ENCODE results near the gene HRC.
"Not testable (repeated sequence)": the region's sequence is repeated elsewhere in the genome, so short reads cannot be mapped to it uniquely, and the experiment has no call there.

Gene HRC

GRCh38 chr19:49193822-49194394 is 38.7 kb upstream of the HRC start:
- no peak for TF ChIP-seq CTCF (IDR thresholded peaks at IDR 0.05; ENCODE audit: control insufficient read depth, extremely low read depth, insufficient read depth)
- H3K4me3 ChIP-seq (ENCODE audit: low read depth, low read length), result no peak overlapping the region
- DNase-seq (ENCODE audit: low read depth), result no peak

- DNase-seq (ENCODE audit: low read depth), result no peak
- H3K4me3 ChIP-seq (ENCODE audit: low read depth, low read length), result no peak overlapping the region
- TF ChIP-seq CTCF (IDR thresholded peaks at IDR 0.05; ENCODE audit: control insufficient read depth, extremely low read depth, insufficient read depth), result no peak
Observed at GRCh38 chr19:49190781-49191180, 35.6 kb upstream of the HRC start.

- no peak for TF ChIP-seq CTCF (IDR thresholded peaks at IDR 0.05; ENCODE audit: control insufficient read depth, extremely low read depth, insufficient read depth)
- no peak for DNase-seq (ENCODE audit: low read depth)
- no peak overlapping the region for H3K4me3 ChIP-seq (ENCODE audit: low read depth, low read length)
Observed at GRCh38 chr19:49189259-49189658, 34.1 kb upstream of the HRC start.

GRCh38 chr19:49188626-49189200 is 33.5 kb upstream of the HRC start:
- no peak for DNase-seq (ENCODE audit: low read depth)
- no peak for TF ChIP-seq CTCF (IDR thresholded peaks at IDR 0.05; ENCODE audit: control insufficient read depth, extremely low read depth, insufficient read depth)
- no peak overlapping the region for H3K4me3 ChIP-seq (ENCODE audit: low read depth, low read length)

GRCh38 chr19:49186108-49186507 is 30.9 kb upstream of the HRC start:
- no peak overlapping the region for H3K4me3 ChIP-seq (ENCODE audit: low read depth, low read length)
- no peak for TF ChIP-seq CTCF (IDR thresholded peaks at IDR 0.05; ENCODE audit: control insufficient read depth, extremely low read depth, insufficient read depth)
- no peak for DNase-seq (ENCODE audit: low read depth)

- no peak for DNase-seq (ENCODE audit: low read depth)
- no peak overlapping the region for H3K4me3 ChIP-seq (ENCODE audit: low read depth, low read length)
- no peak for TF ChIP-seq CTCF (IDR thresholded peaks at IDR 0.05; ENCODE audit: control insufficient read depth, extremely low read depth, insufficient read depth)
Observed at GRCh38 chr19:49182848-49183375, 27.7 kb upstream of the HRC start.

- H3K4me3 ChIP-seq (ENCODE audit: low read depth, low read length); DNase-seq (ENCODE audit: low read depth): not testable (repeated sequence)
Observed at GRCh38 chr19:49182010-49182847, 27.0 kb upstream of the HRC start.

Data from LNCaP clone FGC (cell line).